Ovary (tissue), 10 donors: ENCODE measurements around the gene KLHDC2. TPM values are rescaled to one million over a fixed set of nuclear protein-coding genes. Genes with fewer than 3 reads are reported as not detected.
"Not testable (repeated sequence)": the region's sequence is repeated elsewhere in the genome, so short reads cannot be mapped to it uniquely, and the experiment has no call there.

ENCODE experiments used
- DNase-seq, 5 donors: peaks; one replicate each; pipeline ENCODE4 v3.0.0-alpha.2; 2019 to 2020
- H3K27ac ChIP-seq, 2 donors: fragments of 200-600 bp; one replicate each; pipeline versions ENCODE4 v1.5.1 to v1.8.0; 2019 to 2022
- H3K27me3 ChIP-seq: fragments of 200-600 bp; one replicate; pipeline ENCODE4 v1.8.0; 2022
- H3K36me3 ChIP-seq: fragments of 200-600 bp; sonication (generic); one replicate; pipeline ENCODE4 v1.5.1; 2019
- H3K4me1 ChIP-seq: one replicate; pipeline ENCODE4 v1.8.1; 2013; ENCODE audit warnings: mild to moderate bottlenecking, moderate library complexity; ENCODE audit not compliant: insufficient read depth
- H3K4me3 ChIP-seq: fragments of 200-600 bp; sonication (generic); one replicate; pipeline ENCODE4 v1.5.1; 2017
- H3K9me3 ChIP-seq, 2 donors: fragments of 200-600 bp in 1 of 2; sonication (generic) in 1 of 2; one replicate each; pipeline versions ENCODE4 v1.5.1 to v1.8.1; 2013 to 2019; ENCODE audit warnings: mild to moderate bottlenecking in 1 of 2, moderate library complexity in 1 of 2
- CTCF ChIP-seq, 3 donors: fragments of 450-650 bp in 2 of 3; fragments of 200-600 bp in 1 of 3; IDR thresholded peaks; one replicate each; pipeline versions ENCODE4 v1.5.1 to v1.8.0; 2016 to 2022; ENCODE audit warnings: antibody characterized with exemption in 3 of 3, mild to moderate bottlenecking in 1 of 3
- EP300 ChIP-seq: sonication (generic); formaldehyde crosslinking; IDR thresholded peaks from one replicate; pipeline ENCODE4 v1.6.1; 2017; ENCODE audit warnings: antibody characterized with exemption
- POLR2A ChIP-seq: fragments of 450-650 bp; IDR thresholded peaks from one replicate; pipeline ENCODE4 v1.6.1; 2017; ENCODE audit warnings: antibody characterized with exemption, mild to moderate bottlenecking, moderate library complexity
- WGBS, 3 donors: extraction: QIAGEN DNeasy Blood & Tissue Kit in 1 of 3; methylation state at CpG; one replicate each; pipeline versions ENCODE4 v1.1.5 to v1.1.7; 2013 to 2017; 5-methylcytosine and 5-hydroxymethylcytosine counted together
- intact Hi-C, 4 donors: fragments of 100-400 bp; cut with DNase I; formaldehyde crosslinking; loops; one replicate each; pipeline versions ENCODE4 v1.11.0 to v1.15.1; 2022 to 2023
- long read RNA-seq, 3 donors: library from polyadenylated mRNA in 2 of 3; unstranded in 2 of 3; transcript quantifications; one replicate each; pipeline ENCODE4 v2.0.0 and lab custom pipeline, GENCODE V29; 2021 to 2026
- polyA plus RNA-seq, 2 donors: library from polyadenylated mRNA; stranded (reverse); fragments of 200-250 nt in 1 of 2; fragments of 350-450 nt in 1 of 2; fragmentation: Illumina TruSeq in 1 of 2; extraction: RNeasy Lipid Tissue Mini Kit (QIAGEN cat#74804) in 1 of 2; gene quantifications; one replicate each; pipeline ENCODE4 v1.2.3, GENCODE V29; 2013 to 2014
- total RNA-seq, 7 donors: library from RNA; depleted of rRNA in 2 of 7; stranded (reverse); fragments of >200 nt in 2 of 7; fragmentation: NEBNext Ultra II Directional in 3 of 7; extraction: Animal tissue kit (Norgen Biotek cat#: 25700) in 3 of 7; gene quantifications; one replicate each; pipeline versions ENCODE4 v1.1.0 to v1.2.4, GENCODE V29; 2016 to 2023
- donor health status: DM: no; HTN: no; CAD: no; lungs with moderate emphysema.
- donor health status: DM: no; HTN: no; CAD: no.
- donor health status: Bipolar disorder and iron deficiency.
- donor health status: DM: yes; HTN: yes; CAD: no.
- donor health status: DM: no; HTN: no; CAD: no.
- donor health status: DM: yes; HTN: yes; CAD: no.

KLHDC2 gene
- total RNA-seq, result 10 to 100 TPM; 49.4 to 84.1 (median 70.1) TPM
- 10 to 100 TPM; 66.6 to 89.7 TPM for polyA plus RNA-seq
- long read RNA-seq, donor 1, full-length matches to known transcripts, result 228 of 254 reads
- long read RNA-seq, donor 1, partial matches to known transcripts, result 5 of 254 reads
- long read RNA-seq, donor 1, other reads (novel, unspliced or antisense), result 21 of 254 reads
- long read RNA-seq, donor 2, full-length matches to known transcripts, result 43 of 183 reads
- long read RNA-seq, donor 2, partial matches to known transcripts, result 101 of 183 reads
- long read RNA-seq, donor 2, other reads (novel, unspliced or antisense), result 39 of 183 reads
- long read RNA-seq, donor 3, full-length matches to known transcripts, result 137 of 163 reads
- long read RNA-seq, donor 3, partial matches to known transcripts, result 5 of 163 reads
- long read RNA-seq, donor 3, other reads (novel, unspliced or antisense), result 21 of 163 reads

- H3K4me1 ChIP-seq, result peaks cover 13% of the 10 kb centered on the region
- peak; percentile 86 to 93 (median 89) for DNase-seq
- 0 to 1% (median 0%) methylated on average over 77 to 86 of the region's 86 CpGs for WGBS, 3 donors
- H3K27ac ChIP-seq, result peak within 1 kb of the TSS; percentile 84 to 97
- no peaks in the 10 kb centered on the region for H3K27me3 ChIP-seq
- TF ChIP-seq POLR2A, result peak; percentile 74
- no peak for TF ChIP-seq EP300
- peak in 1 of 3 donors; percentile 33 for TF ChIP-seq CTCF (IDR thresholded peaks at IDR 0.05)
- peak within 1 kb of the TSS; percentile 99 for H3K4me3 ChIP-seq
- H3K9me3 ChIP-seq, result no peaks in the 10 kb centered on the region
- intact Hi-C loops, result loop anchor here in 2 of 4 donors (2.0 to 10.0 kb wide), 3 partner anchors 73 to 133 kb away; partner anchors contain the start of genes DNAAF2 (in 2 of the 2) and KLHDC1 (in 1 of the 2)
- no peaks in the 10 kb centered on the region for H3K36me3 ChIP-seq
Observed at GRCh38 chr14:49767571-49768300, at the start of gene KLHDC2. TSS of gene KLHDC2 (plus strand) at chr14:49768153. CDS start at chr14:49768469, 316 bp downstream.

GRCh38 chr14:49720744-49721143, 47.2 kb upstream of the KLHDC2 start:
- H3K4me3 ChIP-seq, result no peak overlapping the region
- no peaks in the 10 kb centered on the region for H3K36me3 ChIP-seq
- no peak for DNase-seq
- no peaks in the 10 kb centered on the region for H3K4me1 ChIP-seq
- H3K27me3 ChIP-seq, result no peaks in the 10 kb centered on the region
- TF ChIP-seq POLR2A (no peak), CTCF (IDR thresholded peaks at IDR 0.05) (no peak), EP300 (no peak)
- H3K9me3 ChIP-seq, result no peaks in the 10 kb centered on the region
- H3K27ac ChIP-seq, result no peak overlapping the region
- intact Hi-C loops, result no loop called here

GRCh38 chr14:49721733-49722435, 46.1 kb upstream of the KLHDC2 start:
- 89 to 91% (median 90%) methylated on average over 9 of the region's 9 CpGs for WGBS, 3 donors
- H3K36me3 ChIP-seq, H3K27me3 ChIP-seq, H3K9me3 ChIP-seq, H3K27ac ChIP-seq, H3K4me1 ChIP-seq, intact Hi-C loops, DNase-seq, H3K4me3 ChIP-seq: not testable (repeated sequence)

GRCh38 chr14:49727171-49727570, 40.8 kb upstream of the KLHDC2 start:
- Histone ChIP-seq H3K27ac (no peak overlapping the region), H3K4me3 (no peak overlapping the region), H3K27me3 (no peaks in the 10 kb centered on the region), H3K4me1 (no peaks in the 10 kb centered on the region), H3K36me3 (no peaks in the 10 kb centered on the region), H3K9me3 (no peaks in the 10 kb centered on the region)
- DNase-seq, result no peak
- no peak for TF ChIP-seq CTCF (IDR thresholded peaks at IDR 0.05)
- TF ChIP-seq EP300, result no peak
- no peak for TF ChIP-seq POLR2A
- 91 to 93% (median 92%) methylated on average over 5 of the region's 5 CpGs for WGBS, 3 donors
- intact Hi-C loops, result no loop called here
